Neural progenitor cell (in vitro differentiated cells): ENCODE results near the gene PPP1R14B. TPM values are rescaled to one million over a fixed set of nuclear protein-coding genes. Genes with fewer than 3 reads are reported as not detected.
A peak's percentile ranks its signal among the peaks of the same experiment; 100 is the strongest.

Source experiments
- DNase-seq: peaks from one replicate; pipeline ENCODE4 v3.0.0-alpha.2; 2016; ENCODE audit warnings: low spot score
- H2AFZ ChIP-seq: fragments of 200-600 bp; sonication (generic); replicated peaks from 2 replicates; pipeline ENCODE4 v1.6.1; 2016; ENCODE audit warnings: antibody characterized with exemption
- H3F3A ChIP-seq: fragments of 200-600 bp; sonication (generic); 2 replicates; pipeline ENCODE4 v1.6.1; 2016; ENCODE audit warnings: antibody characterized with exemption, low read depth
- H3K27ac ChIP-seq: fragments of 200-600 bp; sonication (generic); 2 replicates; pipeline ENCODE4 v1.5.1; 2016; ENCODE audit warnings: mild to moderate bottlenecking
- H3K27me3 ChIP-seq: fragments of 200-600 bp; sonication (generic); 2 replicates; pipeline ENCODE4 v1.6.1; 2016; ENCODE audit warnings: mild to moderate bottlenecking, moderate library complexity
- H3K36me3 ChIP-seq: fragments of 200-600 bp; sonication (generic); 2 replicates; pipeline ENCODE4 v1.5.1; 2016
- H3K4me1 ChIP-seq: fragments of 200-600 bp; sonication (generic); 2 replicates; pipeline ENCODE4 v1.6.1; 2016; ENCODE audit warnings: mixed run types
- H3K4me2 ChIP-seq: fragments of 200-600 bp; sonication (generic); 2 replicates; pipeline ENCODE4 v1.6.1; 2016
- H3K4me3 ChIP-seq: fragments of 200-600 bp; sonication (generic); 2 replicates; pipeline ENCODE4 v1.5.1; 2016
- H3K79me2 ChIP-seq: fragments of 200-600 bp; sonication (generic); 2 replicates; pipeline ENCODE4 v1.6.1; 2016; ENCODE audit warnings: low read depth
- H3K9ac ChIP-seq: fragments of 200-600 bp; sonication (generic); 2 replicates; pipeline ENCODE4 v1.6.1; 2016
- H3K9me3 ChIP-seq: fragments of 200-600 bp; sonication (generic); 2 replicates; pipeline ENCODE4 v1.5.1; 2016; ENCODE audit warnings: low read depth
- H4K20me1 ChIP-seq: fragments of 200-600 bp; sonication (generic); 2 replicates; pipeline ENCODE4 v1.6.1; 2016; ENCODE audit warnings: low read depth
- H3K27ac Mint-ChIP-seq: 3 replicates; pipeline ENCODE4 v1.8.0; 2021; ENCODE audit warnings: mixed read lengths
- H3K27me3 Mint-ChIP-seq: 2 replicates; pipeline ENCODE4 v1.8.0; 2022; ENCODE audit warnings: low read depth, mild to moderate bottlenecking, inconsistent platforms, moderate library complexity, mixed read lengths; ENCODE audit not compliant: insufficient read depth
- H3K36me3 Mint-ChIP-seq: 3 replicates; pipeline ENCODE4 v1.8.0; 2021; ENCODE audit warnings: mixed read lengths
- H3K4me1 Mint-ChIP-seq: 3 replicates; pipeline ENCODE4 v1.8.0; 2021; ENCODE audit warnings: mixed read lengths
- H3K4me3 Mint-ChIP-seq: 3 replicates; pipeline ENCODE4 v1.8.0; 2021; ENCODE audit warnings: mild to moderate bottlenecking, moderate library complexity, mixed read lengths
- H3K9me3 Mint-ChIP-seq: 3 replicates; pipeline ENCODE4 v1.8.0; 2020; ENCODE audit warnings: mixed read lengths
- CTCF ChIP-seq: fragments of 200-600 bp; sonication (generic); IDR thresholded peaks from 2 replicates; pipeline ENCODE4 v1.5.1; 2017; ENCODE audit warnings: antibody characterized with exemption, mild to moderate bottlenecking
- EZH2 ChIP-seq: fragments of 200-600 bp; sonication (generic); IDR thresholded peaks from 2 replicates; pipeline ENCODE4 v1.6.1; 2017; ENCODE audit warnings: antibody characterized with exemption, mild to moderate bottlenecking, moderate library complexity
- EZH2phosphoT487 ChIP-seq: fragments of 200-600 bp; sonication (generic); IDR thresholded peaks from 2 replicates; pipeline ENCODE4 v1.6.1; 2017; ENCODE audit warnings: antibody characterized with exemption
- total RNA-seq: library from RNA; depleted of rRNA; stranded (reverse); fragments of >200 nt; gene quantifications from 2 replicates; pipeline ENCODE4 v1.2.3, GENCODE V29; 2015; ENCODE audit warnings: low replicate concordance

The PPP1R14B gene
- total RNA-seq, 1 donor from 2014 or later = 107 TPM

- Histone ChIP-seq H3K4me1 (no peaks in the 10 kb centered on the region), H3K36me3 (no peaks in the 10 kb centered on the region), H3K9me3 (no peaks in the 10 kb centered on the region), H3K27ac (no peak overlapping the region), H3K4me3 (no peak overlapping the region), H3K27me3 (no peaks in the 10 kb centered on the region), H3K79me2 (no peaks in the 10 kb centered on the region), H3K4me2 (no peak overlapping the region), H3F3A (peaks cover 8% of the 10 kb centered on the region), H2AFZ (no peak overlapping the region), H3K9ac (peak overlapping the region; percentile 20), H4K20me1 (peaks cover 15% of the 10 kb centered on the region)
- H3K27ac Mint-ChIP-seq = no peak overlapping the region
- peak; percentile 0 for DNase-seq
- H3K4me3 Mint-ChIP-seq = no peak overlapping the region
- H3K4me1 Mint-ChIP-seq = peaks cover 7% of the 10 kb centered on the region
- peaks cover 5% of the 10 kb centered on the region for H3K36me3 Mint-ChIP-seq
- TF ChIP-seq EZH2phosphoT487 (no peak), EZH2 (no peak), CTCF (no peak)
- H3K27me3 Mint-ChIP-seq = peaks cover 8% of the 10 kb centered on the region
- H3K9me3 Mint-ChIP-seq = no peaks in the 10 kb centered on the region
Observed at GRCh38 chr11:64209563-64209843, 37.2 kb downstream of the PPP1R14B start.

GRCh38 chr11:64208796-64209562, 37.8 kb downstream of the PPP1R14B start:
- Mint-ChIP-seq H3K27me3 (peaks cover 8% of the 10 kb centered on the region), H3K36me3 (peaks cover 9% of the 10 kb centered on the region), H3K27ac (peak overlapping the region; percentile 63), H3K4me1 (peaks cover 10% of the 10 kb centered on the region), H3K9me3 (no peaks in the 10 kb centered on the region), H3K4me3 (peak overlapping the region; percentile 33)
- no peaks in the 10 kb centered on the region for H3K79me2 ChIP-seq
- H3F3A ChIP-seq = peaks cover 13% of the 10 kb centered on the region
- TF ChIP-seq EZH2 (no peak), EZH2phosphoT487 (no peak), CTCF (no peak)
- peak; percentile 1 for DNase-seq
- H3K4me3 ChIP-seq = no peak overlapping the region
- H3K27ac ChIP-seq = no peak overlapping the region
- H4K20me1 ChIP-seq = peaks cover 20% of the 10 kb centered on the region
- no peak overlapping the region for H2AFZ ChIP-seq
- H3K4me1 ChIP-seq = no peaks in the 10 kb centered on the region
- H3K4me2 ChIP-seq = no peak overlapping the region
- H3K9me3 ChIP-seq = no peaks in the 10 kb centered on the region
- no peaks in the 10 kb centered on the region for H3K36me3 ChIP-seq
- H3K27me3 ChIP-seq = no peaks in the 10 kb centered on the region
- H3K9ac ChIP-seq = peak overlapping the region; percentile 20

GRCh38 chr11:64208086-64208795, 38.5 kb downstream of the PPP1R14B start:
- H3F3A ChIP-seq = peaks cover 20% of the 10 kb centered on the region
- Mint-ChIP-seq H3K4me3 (no peak overlapping the region), H3K27ac (no peak overlapping the region), H3K4me1 (peaks cover 15% of the 10 kb centered on the region), H3K27me3 (peaks cover 8% of the 10 kb centered on the region), H3K9me3 (no peaks in the 10 kb centered on the region), H3K36me3 (peaks cover 13% of the 10 kb centered on the region)
- H2AFZ ChIP-seq = no peak overlapping the region
- H4K20me1 ChIP-seq = peaks cover 26% of the 10 kb centered on the region
- H3K9ac ChIP-seq = no peak overlapping the region
- H3K4me2 ChIP-seq = no peak overlapping the region
- no peak overlapping the region for H3K4me3 ChIP-seq
- no peak for TF ChIP-seq EZH2
- TF ChIP-seq EZH2phosphoT487 = no peak
- no peak for TF ChIP-seq CTCF
- no peaks in the 10 kb centered on the region for H3K79me2 ChIP-seq
- no peaks in the 10 kb centered on the region for H3K27me3 ChIP-seq
- no peak overlapping the region for H3K27ac ChIP-seq
- no peaks in the 10 kb centered on the region for H3K36me3 ChIP-seq
- no peaks in the 10 kb centered on the region for H3K9me3 ChIP-seq
- peaks cover under 1% of the 10 kb centered on the region for H3K4me1 ChIP-seq
- peak; percentile 1 for DNase-seq
